Progenitor cell of endocrine pancreas (in vitro differentiated cells): ENCODE data around the gene EYA4. TPM values are rescaled to one million over a fixed set of nuclear protein-coding genes. Genes with fewer than 3 reads are reported as not detected.

Experiments used
- DNase-seq: peaks from one replicate; pipeline ENCODE4 v3.0.0; 2021; ENCODE audit warnings: low spot score; ENCODE audit not compliant: unreplicated experiment
- H3K27ac Mint-ChIP-seq: 2 replicates; pipeline ENCODE4 v1.8.0; 2021; ENCODE audit warnings: mild to moderate bottlenecking, moderate library complexity, mixed read lengths
- H3K27me3 Mint-ChIP-seq: 2 replicates; pipeline ENCODE4 v1.8.0; 2021; ENCODE audit warnings: mixed read lengths
- H3K36me3 Mint-ChIP-seq: 2 replicates; pipeline ENCODE4 v1.8.0; 2022; ENCODE audit warnings: mixed read lengths; ENCODE audit not compliant: insufficient read depth
- H3K4me1 Mint-ChIP-seq: 2 replicates; pipeline ENCODE4 v1.8.0; 2021; ENCODE audit warnings: low read depth, mixed read lengths
- H3K4me3 Mint-ChIP-seq: 2 replicates; pipeline ENCODE4 v1.8.0; 2021; ENCODE audit warnings: low read depth, mild to moderate bottlenecking, moderate library complexity, mixed read lengths
- H3K9me3 Mint-ChIP-seq: 2 replicates; pipeline ENCODE4 v1.8.0; 2021; ENCODE audit warnings: low read depth, mixed read lengths
- CTCF ChIP-seq: fragments of 200-600 bp; sonication (generic); IDR thresholded peaks from one replicate; pipeline ENCODE4 v1.5.0; 2021; ENCODE audit warnings: antibody characterized with exemption, mild to moderate bottlenecking; ENCODE audit not compliant: unreplicated experiment
- total RNA-seq: library from RNA; stranded (reverse); gene quantifications from 2 replicates; pipeline ENCODE4 v1.2.1, GENCODE V29; 2021

Gene EYA4
- total RNA-seq, 1 donor from 2014 or later, result 0.41 TPM

GRCh38 chr6:133426038-133426437 lies 184.9 kb downstream of the EYA4 start:
- Mint-ChIP-seq H3K4me3 (no peak overlapping the region), H3K4me1 (peaks cover 8% of the 10 kb centered on the region), H3K27me3 (no peaks in the 10 kb centered on the region), H3K27ac (no peak overlapping the region), H3K36me3 (no peaks in the 10 kb centered on the region), H3K9me3 (no peaks in the 10 kb centered on the region)
- no peak for TF ChIP-seq CTCF
- DNase-seq, result no peak

DNA sequence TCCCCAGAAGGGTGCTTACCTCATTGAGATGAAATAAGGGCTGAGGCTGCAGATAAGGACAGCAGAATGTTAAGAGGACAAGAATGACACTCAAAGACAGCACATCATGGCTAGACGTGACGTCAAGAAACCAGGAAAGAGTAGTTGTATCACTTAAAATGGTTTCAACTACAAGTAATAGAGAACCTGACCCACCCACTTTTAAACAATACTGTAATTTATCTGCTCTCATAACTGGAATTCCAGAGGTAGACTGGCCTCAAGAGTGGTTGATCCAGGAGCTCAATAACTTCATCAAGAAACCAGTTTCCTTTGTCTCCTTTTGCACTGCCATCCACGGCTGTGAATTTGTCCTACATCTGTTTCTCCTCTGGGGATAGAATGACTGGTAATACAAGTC lies 187.1 kb downstream of the EYA4 start:
- Mint-ChIP-seq H3K27me3 (no peaks in the 10 kb centered on the region), H3K27ac (no peak overlapping the region), H3K36me3 (no peaks in the 10 kb centered on the region), H3K4me3 (no peak overlapping the region), H3K9me3 (no peaks in the 10 kb centered on the region), H3K4me1 (peaks cover 2% of the 10 kb centered on the region)
- DNase-seq, result no peak
- TF ChIP-seq CTCF, result no peak

DNA sequence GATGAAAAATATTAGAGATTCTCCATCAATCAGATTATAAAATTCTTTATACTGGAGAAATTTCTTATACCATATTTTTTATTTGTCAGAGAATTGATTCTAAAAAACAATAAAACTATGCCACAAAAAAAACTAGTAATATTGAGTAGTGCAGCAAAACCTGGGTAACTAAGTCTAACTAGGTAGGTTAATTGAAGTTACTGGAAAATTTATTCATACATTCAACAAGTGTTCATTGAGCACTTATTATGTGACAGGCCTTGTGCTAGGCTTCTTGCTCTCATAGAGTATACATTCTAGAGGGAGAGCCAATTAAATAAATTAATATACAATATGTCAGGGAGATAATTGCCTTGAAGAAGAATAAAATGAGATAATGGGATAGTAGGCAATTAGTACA lies 189.4 kb downstream of the EYA4 start:
- DNase-seq, result no peak
- Mint-ChIP-seq H3K36me3 (no peaks in the 10 kb centered on the region), H3K27me3 (peaks cover 2% of the 10 kb centered on the region), H3K27ac (no peak overlapping the region), H3K4me3 (no peak overlapping the region), H3K9me3 (no peaks in the 10 kb centered on the region), H3K4me1 (no peaks in the 10 kb centered on the region)
- no peak for TF ChIP-seq CTCF

- Mint-ChIP-seq H3K27me3 (peaks cover 2% of the 10 kb centered on the region), H3K4me1 (no peaks in the 10 kb centered on the region), H3K4me3 (no peak overlapping the region), H3K36me3 (no peaks in the 10 kb centered on the region), H3K27ac (peak overlapping the region; percentile 0), H3K9me3 (no peaks in the 10 kb centered on the region)
- no peak for DNase-seq
- TF ChIP-seq CTCF, result no peak
Measured at GRCh38 chr6:133431031-133431430, 189.9 kb downstream of the EYA4 start.

DNA sequence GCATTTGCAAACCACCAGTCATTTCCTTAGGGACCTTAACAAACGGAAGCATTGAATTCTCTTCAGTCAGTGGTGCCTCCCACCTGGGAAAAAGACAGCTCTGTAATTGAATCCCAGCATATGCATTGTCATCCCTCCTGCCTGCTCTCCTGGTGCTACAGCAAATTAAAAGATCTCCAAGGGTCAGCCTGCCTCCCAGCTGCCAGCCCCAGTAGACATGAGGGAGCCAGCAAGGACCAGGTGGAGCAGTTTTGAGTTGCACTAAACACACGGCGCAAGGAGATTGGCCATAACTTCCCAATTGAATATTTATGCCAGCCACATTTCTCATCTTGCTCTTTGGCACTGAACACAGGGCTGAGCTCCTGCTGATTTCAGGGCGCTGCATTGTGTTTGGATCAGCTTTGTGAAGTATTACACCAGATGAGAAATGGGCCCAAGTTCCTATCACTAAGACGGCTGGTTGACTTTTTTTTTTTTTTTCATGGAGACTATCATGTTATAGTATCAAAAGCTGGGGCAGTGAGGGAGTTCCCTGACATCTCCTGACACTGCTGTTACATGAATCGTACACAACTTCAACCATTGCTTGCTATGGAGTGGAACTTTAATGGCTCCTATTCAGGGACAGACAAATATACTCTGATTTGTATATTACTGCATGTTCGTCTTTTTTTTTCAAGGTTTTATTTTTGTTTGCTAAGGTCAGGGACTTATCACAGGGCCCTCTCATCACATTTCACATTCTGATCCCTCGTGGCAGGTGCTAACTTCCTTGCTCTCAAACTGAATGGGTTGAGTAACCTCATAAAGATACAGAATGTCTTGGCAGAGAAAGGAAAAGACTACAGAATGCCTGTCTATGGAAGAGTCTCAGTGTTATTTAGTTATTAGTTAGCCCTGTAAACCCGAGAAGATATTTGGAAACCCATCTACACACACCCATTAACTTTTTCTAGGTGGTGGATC lies 191.1 kb downstream of the EYA4 start:
- H3K9me3 Mint-ChIP-seq, result no peaks in the 10 kb centered on the region

More for the DNA sequence above, 191.1 kb downstream of the EYA4 start:
- H3K27me3 Mint-ChIP-seq, result peaks cover 2% of the 10 kb centered on the region
- no peaks in the 10 kb centered on the region for H3K36me3 Mint-ChIP-seq
- no peak for DNase-seq
- no peaks in the 10 kb centered on the region for H3K4me1 Mint-ChIP-seq
- no peak for TF ChIP-seq CTCF
- no peak overlapping the region for H3K27ac Mint-ChIP-seq
- no peak overlapping the region for H3K4me3 Mint-ChIP-seq
